Transverse colon (tissue), 4 donors: Measurements from ENCODE around the gene DCAF17. TPM values are rescaled to one million over a fixed set of nuclear protein-coding genes. Genes with fewer than 3 reads are reported as not detected.

Experiments used
- DNase-seq: peaks from one replicate; pipeline ENCODE4 v3.0.0-alpha.2; 2019
- H3K27ac ChIP-seq, 4 donors: fragments of 200-600 bp; sonication (generic); 2 replicates each; pipeline ENCODE4 v1.5.1; 2016 to 2018; ENCODE audit warnings: inconsistent platforms in 4 of 4
- H3K27me3 ChIP-seq: fragments of 200-600 bp; sonication (generic); 2 replicates; pipeline ENCODE4 v1.5.1; 2017; ENCODE audit warnings: inconsistent platforms
- H3K36me3 ChIP-seq, 4 donors: fragments of 200-600 bp; sonication (generic); 2 replicates each; pipeline ENCODE4 v1.5.1; 2017 to 2019; ENCODE audit warnings: inconsistent platforms in 4 of 4
- H3K4me1 ChIP-seq, 4 donors: fragments of 200-600 bp; sonication (generic); 2 replicates each; pipeline ENCODE4 v1.5.1; 2017 to 2020; ENCODE audit warnings: inconsistent platforms in 4 of 4
- H3K4me3 ChIP-seq, 4 donors: fragments of 200-600 bp; sonication (generic); 1 replicate in 1 of 4; 2 replicates in 3 of 4; pipeline versions ENCODE4 v1.5.1 to v1.6.1; 2017 to 2019; ENCODE audit warnings: inconsistent platforms in 4 of 4
- H3K9me3 ChIP-seq, 2 donors: fragments of 200-600 bp; sonication (generic); 2 replicates each; pipeline ENCODE4 v1.5.1; 2017 to 2019; ENCODE audit warnings: inconsistent platforms in 2 of 2
- EP300 ChIP-seq: sonication (generic); formaldehyde crosslinking; IDR thresholded peaks from one replicate; pipeline ENCODE4 v1.6.1; 2017; ENCODE audit warnings: antibody characterized with exemption, low read depth
- POLR2A ChIP-seq: fragments of 450-650 bp; IDR thresholded peaks from one replicate; pipeline ENCODE4 v1.6.1; 2016; ENCODE audit warnings: antibody characterized with exemption, mild to moderate bottlenecking, moderate library complexity
- POLR2AphosphoS5 ChIP-seq, 3 donors: sonication (generic); formaldehyde crosslinking; IDR thresholded peaks; one replicate each; pipeline ENCODE4 v1.6.1; 2016; ENCODE audit warnings: antibody characterized with exemption in 3 of 3
- WGBS, 2 donors: methylation state at CpG; one replicate each; pipeline ENCODE4 v1.1.5; 2018; ENCODE audit warnings: low coverage in 1 of 2; 5-methylcytosine and 5-hydroxymethylcytosine counted together
- in situ Hi-C, 4 donors: fragments of 200-750 bp; cut with MboI; loops; one replicate each; pipeline versions ENCODE4 v1.15.0 to v1.15.1; 2017; ENCODE audit warnings: low sequenced_read_pairs in 3 of 4, low pct_ligation_motif_present in 1 of 4, low pct_unique_long_range_greater_than_20kb in 1 of 4
- intact Hi-C: fragments of 100-400 bp; cut with DNase I; formaldehyde crosslinking; loops from one replicate; pipeline ENCODE4 v1.15.1; 2023; ENCODE audit warnings: low total_unique reads
- total RNA-seq, 4 donors: library from RNA; depleted of rRNA; stranded (reverse); fragments of >200 nt; gene quantifications; one replicate each; pipeline ENCODE4 v1.1.0, GENCODE V29; 2016
- TF ChIP-seq, protein P1 (sequence below), 5 experiments: fragments of 200-600 bp in 3 of 5; fragments of 450-650 bp in 2 of 5; sonication (generic) in 3 of 5; IDR thresholded peaks; 1 replicate in 2 of 5; 2 replicates in 3 of 5; pipeline ENCODE4 v1.5.1; 2016 to 2017; ENCODE audit warnings: antibody characterized with exemption in 5 of 5, inconsistent platforms in 3 of 5, mild to moderate bottlenecking in 2 of 5, moderate library complexity in 1 of 5

Gene DCAF17
- total RNA-seq, 4 donors from 2014 or later = 6.2 to 24.7 (median 19.2) TPM

DNA sequence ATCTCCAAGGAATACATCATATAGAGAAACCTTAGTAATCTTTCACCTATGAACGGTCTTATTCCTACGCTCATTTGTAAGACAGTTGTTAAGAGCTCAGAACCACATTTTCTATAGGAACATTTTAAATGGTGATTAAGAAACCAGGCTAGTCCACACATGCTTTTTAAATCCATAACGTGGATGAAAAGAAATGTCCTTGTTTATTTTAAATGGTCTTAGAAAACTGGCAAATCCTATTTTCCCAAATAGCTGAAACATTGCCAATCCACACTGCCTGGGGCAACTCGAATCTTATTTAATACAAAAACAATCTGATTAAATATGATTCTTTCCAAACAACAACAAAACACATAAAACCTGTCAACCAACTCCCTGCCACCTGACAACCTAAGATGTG is 23.9 kb upstream of the DCAF17 start:
- no peak overlapping the region for H3K27ac ChIP-seq
- TF ChIP-seq EP300 (no peak), POLR2AphosphoS5 (IDR thresholded peaks at IDR 0.05) (no peak), POLR2A (no peak)
- TF ChIP-seq, protein P1, sequence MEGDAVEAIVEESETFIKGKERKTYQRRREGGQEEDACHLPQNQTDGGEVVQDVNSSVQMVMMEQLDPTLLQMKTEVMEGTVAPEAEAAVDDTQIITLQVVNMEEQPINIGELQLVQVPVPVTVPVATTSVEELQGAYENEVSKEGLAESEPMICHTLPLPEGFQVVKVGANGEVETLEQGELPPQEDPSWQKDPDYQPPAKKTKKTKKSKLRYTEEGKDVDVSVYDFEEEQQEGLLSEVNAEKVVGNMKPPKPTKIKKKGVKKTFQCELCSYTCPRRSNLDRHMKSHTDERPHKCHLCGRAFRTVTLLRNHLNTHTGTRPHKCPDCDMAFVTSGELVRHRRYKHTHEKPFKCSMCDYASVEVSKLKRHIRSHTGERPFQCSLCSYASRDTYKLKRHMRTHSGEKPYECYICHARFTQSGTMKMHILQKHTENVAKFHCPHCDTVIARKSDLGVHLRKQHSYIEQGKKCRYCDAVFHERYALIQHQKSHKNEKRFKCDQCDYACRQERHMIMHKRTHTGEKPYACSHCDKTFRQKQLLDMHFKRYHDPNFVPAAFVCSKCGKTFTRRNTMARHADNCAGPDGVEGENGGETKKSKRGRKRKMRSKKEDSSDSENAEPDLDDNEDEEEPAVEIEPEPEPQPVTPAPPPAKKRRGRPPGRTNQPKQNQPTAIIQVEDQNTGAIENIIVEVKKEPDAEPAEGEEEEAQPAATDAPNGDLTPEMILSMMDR (IDR thresholded peaks at IDR 0.05) = no peak
- DNase-seq = no peak
- H3K4me3 ChIP-seq = no peak overlapping the region
- peaks cover 0 to 11% (median 4%) of the 10 kb centered on the region in 4 donors for H3K4me1 ChIP-seq
- H3K9me3 ChIP-seq = no peaks in the 10 kb centered on the region
- WGBS, 2 donors = 83% methylated on average over 4 of the region's 4 CpGs
- in situ Hi-C loops (loop anchor here (10.0 to 25.0 kb wide), 3 partner anchors 245 to 448 kb away; partner anchors contain the start of gene TLK1 (in 4 of the 4)), intact Hi-C loops (loop anchor here (10.0 kb wide), 1 partner anchor 135 kb away; no protein-coding TSS in a partner anchor)
- no peaks in the 10 kb centered on the region for H3K27me3 ChIP-seq
- no peaks in the 10 kb centered on the region for H3K36me3 ChIP-seq

DNA sequence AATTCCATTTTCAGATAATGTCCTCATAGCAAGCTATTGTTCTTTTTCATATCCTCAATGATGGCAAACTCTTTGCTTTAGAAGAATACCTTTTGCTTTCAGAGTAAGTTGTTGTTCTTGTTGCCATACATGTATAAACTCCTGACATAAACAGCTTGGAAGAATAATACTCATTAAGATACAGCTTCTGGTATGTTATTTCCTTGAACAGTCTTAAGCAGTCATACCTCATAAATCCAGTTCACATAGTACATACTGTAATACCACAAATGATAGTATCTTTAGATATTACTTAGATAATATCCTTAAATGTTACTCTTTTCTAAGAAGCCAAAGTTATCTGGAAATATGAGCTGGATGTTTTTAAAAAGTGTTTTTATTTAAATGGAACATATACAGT is 23.4 kb upstream of the DCAF17 start:
- in situ Hi-C loops = loop anchor here (10.0 to 25.0 kb wide), 3 partner anchors 246 to 448 kb away; partner anchors contain the start of gene TLK1 (in 4 of the 4)
- peaks cover under 1 to 15% (median 5%) of the 10 kb centered on the region in 4 donors for H3K4me1 ChIP-seq
- intact Hi-C loops = loop anchor here (10.0 kb wide), 1 partner anchor 136 kb away; no protein-coding TSS in a partner anchor
- H3K9me3 ChIP-seq = no peaks in the 10 kb centered on the region
- H3K4me3 ChIP-seq = no peak overlapping the region
- no peaks in the 10 kb centered on the region for H3K27me3 ChIP-seq
- no peak for TF ChIP-seq POLR2AphosphoS5 (IDR thresholded peaks at IDR 0.05)
- TF ChIP-seq, protein P1 (IDR thresholded peaks at IDR 0.05) = no peak
- no peak for TF ChIP-seq POLR2A
- no peak for TF ChIP-seq EP300
- no peak for DNase-seq
- H3K36me3 ChIP-seq = no peaks in the 10 kb centered on the region
- no peak overlapping the region for H3K27ac ChIP-seq

DNA sequence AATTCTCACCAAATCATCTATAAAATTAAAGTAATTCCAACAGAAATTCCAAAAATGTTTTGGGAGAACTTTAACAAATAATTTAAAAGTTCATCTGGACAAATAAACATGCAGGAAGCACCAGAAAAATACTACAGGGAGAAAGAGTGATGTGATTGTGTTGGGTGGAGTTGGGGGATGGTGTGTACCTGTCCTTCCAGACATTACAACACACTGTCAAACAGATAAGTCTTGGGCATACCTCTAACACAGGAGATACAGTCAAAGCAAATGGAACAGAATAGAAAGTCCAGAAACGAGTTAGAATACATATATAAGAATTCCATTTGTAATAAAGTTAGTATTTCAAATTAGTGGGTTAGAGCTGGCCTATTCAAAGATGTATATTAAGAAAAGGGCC is 22.8 kb upstream of the DCAF17 start:
- no peak overlapping the region for H3K27ac ChIP-seq
- TF ChIP-seq EP300 (no peak), POLR2AphosphoS5 (IDR thresholded peaks at IDR 0.05) (no peak), POLR2A (no peak)
- TF ChIP-seq, protein P1 (IDR thresholded peaks at IDR 0.05) = no peak
- no peaks in the 10 kb centered on the region for H3K9me3 ChIP-seq
- intact Hi-C loops (loop anchor here (10.0 kb wide), 1 partner anchor 136 kb away; no protein-coding TSS in a partner anchor), in situ Hi-C loops (loop anchor here (10.0 to 25.0 kb wide), 3 partner anchors 246 to 449 kb away; partner anchors contain the start of gene TLK1 (in 4 of the 4))
- no peak for DNase-seq
- no peaks in the 10 kb centered on the region for H3K36me3 ChIP-seq
- H3K27me3 ChIP-seq = no peaks in the 10 kb centered on the region
- H3K4me3 ChIP-seq = no peak overlapping the region
- peaks cover 4 to 18% (median 6%) of the 10 kb centered on the region in 4 donors for H3K4me1 ChIP-seq
- WGBS, 2 donors = 67 to 80% methylated on average over 1 of the region's 1 CpG

DNA sequence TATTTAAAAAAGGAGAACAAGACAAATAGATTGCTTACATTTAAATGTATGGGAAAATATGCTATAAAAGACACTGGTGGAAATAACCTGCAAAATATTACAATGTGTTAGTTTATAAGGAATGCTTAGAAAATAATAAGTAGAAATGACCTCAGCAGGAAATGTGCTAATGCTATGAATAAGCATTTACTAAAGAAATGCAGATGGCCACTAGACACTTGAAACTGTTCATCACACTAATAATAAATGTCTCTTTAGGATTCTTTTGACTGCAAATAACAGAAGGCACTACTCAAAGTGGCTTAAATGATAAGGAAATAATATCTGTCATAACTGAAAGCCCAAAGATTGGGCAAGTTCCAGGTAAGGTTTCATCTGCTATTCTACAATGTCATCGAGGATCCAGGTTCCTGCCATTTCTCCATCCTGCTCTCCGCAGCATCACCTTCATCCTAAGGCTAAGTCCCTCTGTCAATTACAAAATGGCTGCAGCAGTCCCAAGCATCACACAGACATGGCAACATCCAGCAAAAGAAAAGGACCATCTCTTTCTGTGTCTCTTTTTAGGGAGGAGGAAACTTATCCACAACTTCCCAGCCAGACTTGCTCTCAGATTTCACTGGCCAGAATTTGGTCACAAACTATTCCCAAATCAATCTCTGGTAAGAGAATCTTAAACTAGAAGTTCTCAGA is 22.1 kb upstream of the DCAF17 start:
- Histone ChIP-seq H3K27me3 (no peaks in the 10 kb centered on the region), H3K36me3 (no peaks in the 10 kb centered on the region), H3K4me1 (peaks cover 4 to 18% (median 6%) of the 10 kb centered on the region in 4 donors), H3K4me3 (no peak overlapping the region), H3K9me3 (no peaks in the 10 kb centered on the region), H3K27ac (no peak overlapping the region)
- 100% methylated on average over 1 to 2 of the region's 2 CpGs for WGBS, 2 donors
- in situ Hi-C loops = loop anchor here (10.0 to 25.0 kb wide), 3 partner anchors 247 to 450 kb away; partner anchors contain the start of gene TLK1 (in 4 of the 4)
- intact Hi-C loops = loop anchor here (10.0 kb wide), 1 partner anchor 137 kb away; no protein-coding TSS in a partner anchor
- DNase-seq = no peak
- TF ChIP-seq POLR2A = no peak
- TF ChIP-seq, protein P1 (IDR thresholded peaks at IDR 0.05) = no peak
- no peak for TF ChIP-seq POLR2AphosphoS5 (IDR thresholded peaks at IDR 0.05)
